HepG2 (cell line): Measurements from ENCODE around the gene TECTB.

ENCODE experiments used
- CBX2 ChIP-seq, 2 experiments: fragments of 200-600 bp in 1 of 2; sonication (generic); formaldehyde crosslinking in 1 of 2; IDR thresholded peaks; 2 replicates each; pipeline versions ENCODE4 v1.7.0 to v1.8.1; 2018 to 2022; ENCODE audit warnings: low read depth in 2 of 2, low read length in 1 of 2, mild to moderate bottlenecking in 1 of 2, missing genetic modification reagents in 1 of 2
- PAX8 ChIP-seq: sonication (generic); formaldehyde crosslinking; IDR thresholded peaks from 2 replicates; pipeline ENCODE4 v1.8.0; 2022; ENCODE audit warnings: mild to moderate bottlenecking, missing genetic modification reagents, borderline replicate concordance
- POLR2AphosphoS5 ChIP-seq: IDR thresholded peaks from 2 replicates; pipeline ENCODE4 v1.6.1; 2012; ENCODE audit warnings: low read depth, low read length
- SIN3A ChIP-seq: IDR thresholded peaks from 2 replicates; pipeline ENCODE4 v1.6.1; 2011; ENCODE audit warnings: low read depth, mild to moderate bottlenecking, control low read depth, low read length, borderline replicate concordance
- YY1 ChIP-seq: IDR thresholded peaks from 2 replicates; pipeline ENCODE4 v1.6.1; 2011; ENCODE audit warnings: low read length, low read depth, moderate library complexity, mild to moderate bottlenecking; ENCODE audit not compliant: insufficient read depth, insufficient replicate concordance
- ZNF124 ChIP-seq: sonication (generic); formaldehyde crosslinking; IDR thresholded peaks from 2 replicates; pipeline ENCODE4 v1.4.0; 2020; ENCODE audit warnings: missing genetic modification reagents

GRCh38 chr10:112353046-112353445 is 69.8 kb downstream of the TECTB start:
- TF ChIP-seq PAX8 (no peak), POLR2AphosphoS5 (no peak), YY1 (no peak), CBX2 (IDR thresholded peaks at IDR 0.05; ENCODE audit: low read depth, low read length) (no peak), CBX2 (CRISPR knock-in tag; IDR thresholded peaks at IDR 0.05; ENCODE audit: low read depth) (no peak), SIN3A (no peak), ZNF124 (no peak)
